Middle frontal gyrus (tissue), 1 donor: ENCODE measurements around the gene RASSF6.
A peak's percentile ranks its signal among the peaks of the same experiment; 100 is the strongest.
"Not testable (repeated sequence)": the region's sequence is repeated elsewhere in the genome, so short reads cannot be mapped to it uniquely, and the experiment has no call there.

Experiments used
- DNase-seq: peaks from one replicate; pipeline ENCODE4 v3.0.0-alpha.2; 2015; ENCODE audit warnings: low spot score; ENCODE audit errors: extremely low spot score

RASSF6 gene

GRCh38 chr4:73620115-73620792 is at the start of gene RASSF6:
Gene RASSF6, minus strand, starts transcription at chr4:73620436. Its CDS starts 8,641 bp downstream, at chr4:73611795.
- DNase-seq: no peak

- no peak for DNase-seq
These were observed 49.4 kb upstream of the RASSF6 start for GRCh38 chr4:73669410-73670183.

GRCh38 chr4:73668782-73669201 is 48.6 kb upstream of the RASSF6 start:
- DNase-seq: no peak

GRCh38 chr4:73665924-73666323 is 45.7 kb upstream of the RASSF6 start:
- DNase-seq: not testable (repeated sequence)

GRCh38 chr4:73664470-73664869 is 44.2 kb upstream of the RASSF6 start:
- no peak for DNase-seq

- no peak for DNase-seq
These were observed 43.3 kb upstream of the RASSF6 start for GRCh38 chr4:73663576-73663975.

GRCh38 chr4:73662709-73663546 is 42.7 kb upstream of the RASSF6 start:
- DNase-seq: no peak

GRCh38 chr4:73661646-73662119 is 41.4 kb upstream of the RASSF6 start:
- no peak for DNase-seq

- no peak for DNase-seq
These were observed 40.6 kb upstream of the RASSF6 start for GRCh38 chr4:73660808-73661207.

- peak; percentile 20 for DNase-seq
These were observed 33.5 kb upstream of the RASSF6 start for GRCh38 chr4:73653695-73654106.

GRCh38 chr4:73650250-73650649 is 30.0 kb upstream of the RASSF6 start:
- no peak for DNase-seq

GRCh38 chr4:73648478-73648877 is 28.2 kb upstream of the RASSF6 start:
- no peak for DNase-seq

GRCh38 chr4:73646117-73646516 is 25.9 kb upstream of the RASSF6 start:
- no peak for DNase-seq

GRCh38 chr4:73631565-73632226 is 11.5 kb upstream of the RASSF6 start:
- DNase-seq: no peak

- not testable (repeated sequence) for DNase-seq
These were observed 8.6 kb upstream of the RASSF6 start for GRCh38 chr4:73628834-73629233.

GRCh38 chr4:73621357-73621756 is 1.1 kb upstream of the RASSF6 start:
- DNase-seq: no peak

GRCh38 chr4:73619346-73619745 is 890 bp downstream of the RASSF6 start:
- no peak for DNase-seq

GRCh38 chr4:73617256-73617655 is 3.0 kb downstream of the RASSF6 start:
- no peak for DNase-seq

GRCh38 chr4:73615613-73616012 is 4.6 kb downstream of the RASSF6 start:
- DNase-seq: no peak

- DNase-seq: no peak
These were observed 5.8 kb downstream of the RASSF6 start for GRCh38 chr4:73614311-73614867.

- DNase-seq: no peak
These were observed 7.1 kb downstream of the RASSF6 start for GRCh38 chr4:73613130-73613529.
